Neural cell (in vitro differentiated cells): ENCODE measurements around the gene MAPK8IP3. TPM values are rescaled to one million over a fixed set of nuclear protein-coding genes. Genes with fewer than 3 reads are reported as not detected.

Experiments
- H2AFZ ChIP-seq: fragments of 200-600, 300-800 bp; sonication (generic), shearing (Covaris generic); 2 replicates; pipeline ENCODE4 v1.6.0; 2014; ENCODE audit warnings: low read depth, mild to moderate bottlenecking, antibody characterized with exemption, low read length, moderate library complexity
- H3F3A ChIP-seq: fragments of 200-600 bp; shearing (Covaris generic); 2 replicates; pipeline ENCODE4 v1.6.1; 2016; ENCODE audit warnings: mild to moderate bottlenecking, moderate library complexity, mixed read lengths, antibody characterized with exemption, low read length; ENCODE audit not compliant: insufficient read depth, poor library complexity, severe bottlenecking
- H3K27ac ChIP-seq: fragments of 200-600, 300-800 bp; sonication (generic), shearing (Covaris generic); 2 replicates; pipeline ENCODE4 v1.5.1; 2014; ENCODE audit warnings: mild to moderate bottlenecking, low read length, moderate library complexity
- H3K27me3 ChIP-seq: fragments of 300-800, 200-600 bp; sonication (generic), shearing (Covaris generic); 2 replicates; pipeline ENCODE4 v1.6.0; 2014; ENCODE audit warnings: mild to moderate bottlenecking, low read depth, low read length, moderate library complexity; ENCODE audit not compliant: insufficient read depth
- H3K36me3 ChIP-seq: fragments of 300-800, 200-600 bp; sonication (generic), shearing (Covaris generic); 2 replicates; pipeline ENCODE4 v1.5.1; 2014; ENCODE audit warnings: mild to moderate bottlenecking, antibody characterized with exemption, low read length, moderate library complexity; ENCODE audit not compliant: insufficient read depth
- H3K4me2 ChIP-seq: fragments of 300-800, 200-600 bp; sonication (generic), shearing (Covaris generic); 2 replicates; pipeline ENCODE4 v1.6.0; 2014; ENCODE audit warnings: mild to moderate bottlenecking, low read length
- H3K4me3 ChIP-seq: fragments of 300-800, 200-600 bp; sonication (generic), shearing (Covaris generic); 2 replicates; pipeline ENCODE4 v1.5.1; 2014; ENCODE audit warnings: mild to moderate bottlenecking, low read length, moderate library complexity
- H3K79me2 ChIP-seq: fragments of 200-600 bp; shearing (Covaris generic); replicated peaks from 2 replicates; pipeline ENCODE4 v1.6.0; 2014; ENCODE audit warnings: mild to moderate bottlenecking, low read length, moderate library complexity; ENCODE audit not compliant: insufficient read depth
- H3K9ac ChIP-seq: fragments of 300-800, 200-600 bp; sonication (generic), shearing (Covaris generic); 2 replicates; pipeline ENCODE4 v1.6.1; 2016; ENCODE audit warnings: mild to moderate bottlenecking, low read length, mixed read lengths
- H3K9me2 ChIP-seq: fragments of 200-600 bp; shearing (Covaris generic); 2 replicates; pipeline ENCODE4 v1.6.1; 2016; ENCODE audit warnings: mild to moderate bottlenecking, low read length, mixed read lengths; ENCODE audit not compliant: insufficient read depth
- H3K9me3 ChIP-seq: fragments of 200-600, 300-800 bp; sonication (generic), shearing (Covaris generic); 2 replicates; pipeline ENCODE4 v1.6.1; 2016; ENCODE audit warnings: mild to moderate bottlenecking, mixed run types, low read length, moderate library complexity, mixed read lengths
- H4K20me1 ChIP-seq: fragments of 200-600 bp; shearing (Covaris generic); 2 replicates; pipeline ENCODE4 v1.6.1; 2016; ENCODE audit warnings: mild to moderate bottlenecking, mixed run types; ENCODE audit not compliant: insufficient read depth
- CTCF ChIP-seq: fragments of 450-650 bp; IDR thresholded peaks from 2 replicates; pipeline ENCODE4 v1.5.1; 2014; ENCODE audit warnings: antibody characterized with exemption, mild to moderate bottlenecking, moderate library complexity; ENCODE audit not compliant: poor library complexity, severe bottlenecking
- EP300 ChIP-seq: fragments of 450-650 bp; conservative IDR thresholded peaks from 2 replicates; pipeline ENCODE4 v1.6.1; 2014; ENCODE audit warnings: antibody characterized with exemption, mild to moderate bottlenecking, moderate library complexity; ENCODE audit not compliant: poor library complexity, severe bottlenecking
- EZH2 ChIP-seq: fragments of 200-600, 300-800 bp; shearing (Covaris generic), sonication (generic); IDR thresholded peaks from 2 replicates; pipeline ENCODE4 v1.6.1; 2014; ENCODE audit warnings: antibody characterized with exemption, low read length, borderline replicate concordance, mild to moderate bottlenecking; ENCODE audit not compliant: insufficient read depth, poor library complexity, severe bottlenecking
- POLR2AphosphoS5 ChIP-seq: IDR thresholded peaks from 2 replicates; pipeline ENCODE4 v1.6.1; 2012
- RAD21 ChIP-seq: fragments of 450-650 bp; conservative IDR thresholded peaks from 2 replicates; pipeline ENCODE4 v1.6.1; 2014; ENCODE audit warnings: antibody characterized with exemption, mild to moderate bottlenecking, moderate library complexity
- REST ChIP-seq: IDR thresholded peaks from 2 replicates; pipeline ENCODE4 v1.6.1; 2012; ENCODE audit warnings: borderline replicate concordance
- polyA plus RNA-seq: library from polyadenylated mRNA; depleted of rRNA; stranded (reverse); fragments of >200 nt; gene quantifications from 2 replicates; pipeline ENCODE4 v1.2.3, GENCODE V29; 2014
- small RNA-seq, 3 experiments: library from RNA; depleted of rRNA; stranded (forward); fragments of <200 nt; gene quantifications; one replicate each; pipeline ENCODE3, GENCODE V24; 2012

Gene MAPK8IP3
- polyA plus RNA-seq, 1 donor from 2014 or later, result 51.0 TPM

GRCh38 chr16:1819611-1820010 lies 113.6 kb downstream of the MAPK8IP3 start:
- H3K4me3 ChIP-seq, result no peak overlapping the region
- H3K27me3 ChIP-seq, result no peaks in the 10 kb centered on the region
- H3K27ac ChIP-seq, result no peak overlapping the region
- H4K20me1 ChIP-seq, result no peaks in the 10 kb centered on the region
- no peaks in the 10 kb centered on the region for H3K9me2 ChIP-seq
- H3K36me3 ChIP-seq, result no peaks in the 10 kb centered on the region
- H3F3A ChIP-seq, result no peaks in the 10 kb centered on the region
- no peaks in the 10 kb centered on the region for H3K9me3 ChIP-seq
- no peak overlapping the region for H2AFZ ChIP-seq
- H3K79me2 ChIP-seq, result peaks cover under 1% of the 10 kb centered on the region
- H3K9ac ChIP-seq, result no peak overlapping the region
- TF ChIP-seq REST (no peak), POLR2AphosphoS5 (no peak), CTCF (no peak), EZH2 (no peak), RAD21 (no peak), EP300 (no peak)
- H3K4me2 ChIP-seq, result no peak overlapping the region

Small RNA genes lying within 50 kb of the gene (small RNA-seq; reads per million reads assigned to genes)
- 2.4 to 6.2 (median 2.6) reads per million in 3 experiments for gene MIR3177

Other genes with a start within 250 kb of the MAPK8IP3 start
- gene CLCN7, start 231.2 kb upstream of the MAPK8IP3 start, polyA plus RNA-seq, result 40.9 and 53.2 TPM in 2 replicates
- not detected in 2 replicates for gene PTX4, start 217.3 kb upstream of the MAPK8IP3 start, polyA plus RNA-seq
- gene TELO2, start 212.8 kb upstream of the MAPK8IP3 start, polyA plus RNA-seq, result 50.4 and 55.5 TPM in 2 replicates
- not detected in 2 replicates for gene TMEM204, start 172.5 kb upstream of the MAPK8IP3 start, polyA plus RNA-seq
- 28.1 and 38.9 TPM in 2 replicates for gene IFT140, start 94.1 kb upstream of the MAPK8IP3 start, polyA plus RNA-seq
- gene CRAMP1, start 93.8 kb upstream of the MAPK8IP3 start, polyA plus RNA-seq, result 11.1 and 11.9 TPM in 2 replicates
- gene JPT2, start 27.9 kb upstream of the MAPK8IP3 start, polyA plus RNA-seq, result 44.9 and 61.4 TPM in 2 replicates
- gene NME3, start 65.3 kb downstream of the MAPK8IP3 start, polyA plus RNA-seq, result 102 and 145 TPM in 2 replicates
- 21.2 and 25.6 TPM in 2 replicates for gene EME2, start 66.6 kb downstream of the MAPK8IP3 start, polyA plus RNA-seq
- 113 and 152 TPM in 2 replicates for gene MRPS34, start 66.9 kb downstream of the MAPK8IP3 start, polyA plus RNA-seq
- gene SPSB3, start 76.4 kb downstream of the MAPK8IP3 start, polyA plus RNA-seq, result 315 and 373 TPM in 2 replicates
- 213 and 246 TPM in 2 replicates for gene NUBP2, start 76.8 kb downstream of the MAPK8IP3 start, polyA plus RNA-seq
- 1.2 and 3.0 TPM in 2 replicates for gene IGFALS, start 87.5 kb downstream of the MAPK8IP3 start, polyA plus RNA-seq
- gene HAGH, start 120.6 kb downstream of the MAPK8IP3 start, polyA plus RNA-seq, result 163 and 196 TPM in 2 replicates
- gene FAHD1, start 121.0 kb downstream of the MAPK8IP3 start, polyA plus RNA-seq, result 73.5 and 80.0 TPM in 2 replicates
- not detected in 2 replicates for gene MEIOB, start 166.0 kb downstream of the MAPK8IP3 start, polyA plus RNA-seq
- not detected in 2 replicates for gene HS3ST6, start 212.2 kb downstream of the MAPK8IP3 start, polyA plus RNA-seq
- 4.4 and 6.0 TPM in 2 replicates for gene MSRB1, start 237.0 kb downstream of the MAPK8IP3 start, polyA plus RNA-seq
- not detected in 2 replicates for gene RPL3L, start 248.5 kb downstream of the MAPK8IP3 start, polyA plus RNA-seq